ENCODE data around the gene SAMD7.

Gene SAMD7, protein sequence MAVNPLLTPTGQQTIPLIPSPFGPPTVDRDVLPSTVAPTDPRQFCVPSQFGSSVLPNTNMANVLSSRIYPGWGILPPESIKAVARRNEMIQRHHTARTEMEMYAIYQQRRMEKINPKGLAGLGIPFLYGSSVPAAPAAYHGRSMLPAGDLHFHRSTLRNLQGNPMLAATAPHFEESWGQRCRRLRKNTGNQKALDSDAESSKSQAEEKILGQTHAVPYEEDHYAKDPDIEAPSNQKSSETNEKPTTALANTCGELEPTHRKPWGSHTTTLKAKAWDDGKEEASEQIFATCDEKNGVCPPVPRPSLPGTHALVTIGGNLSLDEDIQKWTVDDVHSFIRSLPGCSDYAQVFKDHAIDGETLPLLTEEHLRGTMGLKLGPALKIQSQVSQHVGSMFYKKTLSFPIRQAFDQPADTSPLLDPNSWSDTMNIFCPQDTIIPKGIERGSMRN

GRCh38 chr3:169911272-169911671, at the start of gene SAMD7:
SAMD7 (plus strand) TSS chr3:169911572; CDS start chr3:169919499, 7,927 bp downstream.
- DNase-seq (ENCODE audit: extremely low read depth in 1 of 2, low read depth in 1 of 2) = no peak

DNA sequence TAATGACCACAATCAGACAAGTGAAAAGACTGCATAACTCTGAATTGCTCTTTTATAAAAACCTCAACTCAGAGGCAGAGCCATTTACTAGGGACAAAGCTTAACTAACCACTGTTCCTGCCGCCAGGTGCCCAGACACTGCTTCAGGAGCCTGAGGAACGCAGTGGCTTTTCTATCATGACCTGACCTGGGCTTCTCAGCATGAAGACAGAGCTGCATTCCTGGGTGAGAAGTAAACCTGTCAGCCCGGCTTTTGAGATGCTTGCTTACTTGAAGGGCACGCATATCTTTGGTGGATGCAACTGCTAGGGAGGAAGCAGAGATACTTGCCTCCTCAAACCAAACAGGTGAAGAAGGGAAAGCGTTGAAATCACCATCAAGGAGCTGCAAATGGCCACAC, 49.5 kb upstream of the SAMD7 start:
- no peak for DNase-seq (ENCODE audit: extremely low read depth in 1 of 2, low read depth in 1 of 2)

DNA sequence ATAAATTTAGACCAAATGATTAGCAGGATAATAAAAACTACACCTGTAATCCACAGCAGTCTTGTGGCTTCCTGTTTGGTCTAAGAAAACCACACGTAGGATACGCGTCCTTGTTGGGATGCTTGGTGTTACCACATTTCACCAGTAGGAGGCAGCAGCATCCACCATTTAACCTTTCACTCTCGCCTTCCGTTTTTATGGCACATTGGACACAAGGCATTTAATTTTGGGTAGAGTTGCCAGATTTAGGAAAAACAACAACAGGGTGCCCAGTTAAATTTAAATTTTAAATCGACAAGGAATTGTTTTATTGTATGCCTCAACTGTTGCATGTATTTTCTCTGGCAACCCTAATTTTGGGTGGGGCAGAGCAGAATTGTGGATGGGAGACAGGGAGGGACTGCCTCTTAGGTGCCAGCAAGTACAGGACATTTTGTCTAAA, 47.9 kb upstream of the SAMD7 start:
- peak; percentile 13 to 22 for DNase-seq (ENCODE audit: extremely low read depth in 1 of 2, low read depth in 1 of 2)

GRCh38 chr3:169864270-169864669, 47.1 kb upstream of the SAMD7 start:
- DNase-seq (ENCODE audit: extremely low read depth in 1 of 2, low read depth in 1 of 2) = no peak

DNA sequence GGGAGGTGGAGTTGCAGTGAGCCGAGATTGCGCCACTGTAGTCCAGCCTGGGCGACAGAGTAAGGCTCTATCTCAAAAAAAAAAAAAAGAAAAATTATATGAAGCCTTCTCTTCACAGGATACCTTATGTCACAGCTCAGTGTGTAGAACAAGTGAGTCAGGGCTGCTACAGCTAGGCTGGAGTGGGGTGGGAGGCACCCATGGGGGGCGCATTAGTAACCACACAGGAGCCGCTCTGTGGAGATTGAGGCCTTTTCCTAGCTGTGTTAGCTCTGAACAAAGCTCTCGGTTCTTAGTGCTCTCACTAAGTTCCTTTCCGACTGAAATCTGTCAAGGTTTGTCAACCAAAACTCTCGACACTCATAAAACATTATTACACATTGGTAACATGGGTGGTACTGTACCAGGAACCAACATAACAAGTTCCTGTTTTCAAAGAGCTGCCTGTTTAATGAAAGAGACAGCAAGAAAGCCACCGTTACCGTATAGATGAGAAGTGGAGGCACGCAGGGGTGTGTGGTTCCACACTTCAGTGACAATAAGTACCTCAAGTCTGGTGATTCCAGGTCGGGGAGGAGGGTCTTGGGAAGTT, 46.1 kb upstream of the SAMD7 start:
- DNase-seq (ENCODE audit: extremely low read depth in 1 of 2, low read depth in 1 of 2) = no peak

- DNase-seq (ENCODE audit: extremely low read depth in 1 of 2, low read depth in 1 of 2) = no peak
These were observed 43.7 kb upstream of the SAMD7 start for GRCh38 chr3:169867584-169868210.

DNA sequence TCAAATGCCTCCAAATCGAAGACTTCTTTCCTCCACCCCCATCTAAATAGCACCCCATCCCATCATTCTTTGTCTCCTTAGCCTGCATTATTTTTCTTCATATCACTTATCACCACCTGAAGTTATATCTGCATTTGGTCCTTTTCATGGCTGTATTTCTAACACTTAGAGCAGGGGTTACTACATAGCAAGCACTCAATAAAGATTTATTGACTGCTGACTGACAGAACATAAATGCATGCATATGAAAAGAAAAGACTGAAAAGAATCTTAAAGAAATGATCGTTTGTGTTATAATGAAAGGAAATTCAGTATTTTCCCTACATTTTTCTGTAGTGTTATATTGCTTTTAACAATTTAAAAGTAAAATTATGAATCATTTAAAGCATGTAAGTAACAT, 43.0 kb upstream of the SAMD7 start:
- no peak for DNase-seq (ENCODE audit: extremely low read depth in 1 of 2, low read depth in 1 of 2)

GRCh38 chr3:169869484-169870220, 41.7 kb upstream of the SAMD7 start, which contains the start of gene LRRC31:
LRRC31 (minus strand) TSS chr3:169869935; CDS start chr3:169869807, 128 bp downstream.
- no peak for DNase-seq (ENCODE audit: extremely low read depth in 1 of 2, low read depth in 1 of 2)

DNA sequence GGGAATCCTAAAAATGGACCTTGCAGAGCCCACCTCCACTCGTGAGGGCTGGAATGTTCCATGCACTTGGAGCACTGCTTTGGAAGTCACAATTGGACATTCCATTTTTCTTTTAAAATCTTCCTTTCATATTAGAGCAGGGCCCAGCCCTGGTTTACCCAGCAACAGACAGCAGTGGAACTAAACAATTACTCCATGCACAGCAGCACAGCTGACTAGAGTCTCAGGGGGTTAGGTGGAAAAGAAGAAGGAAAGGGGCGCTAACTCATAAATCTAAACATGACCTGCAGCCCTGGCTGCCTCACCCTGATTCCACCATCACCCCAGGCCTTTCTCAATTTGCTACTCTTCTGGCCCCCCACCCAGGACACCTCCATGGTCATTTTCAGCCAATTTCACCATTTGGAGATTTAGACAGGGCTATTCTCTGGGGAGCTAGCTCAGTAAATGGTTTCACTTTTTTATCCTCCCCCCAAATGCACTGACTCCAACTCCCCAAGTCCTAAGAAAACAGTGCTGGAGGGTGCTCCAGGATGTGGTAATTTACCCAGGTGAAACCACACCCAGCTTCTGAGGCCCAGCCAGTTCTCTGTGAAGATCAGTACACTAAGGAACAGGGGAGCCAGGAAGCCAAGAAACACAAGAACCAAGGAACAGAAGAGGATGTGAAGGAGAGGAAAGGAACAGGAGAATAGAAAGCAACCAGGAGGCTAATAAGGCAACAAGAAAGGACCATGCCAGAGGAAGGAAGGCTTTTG, 40.1 kb upstream of the SAMD7 start:
- no peak for DNase-seq (ENCODE audit: extremely low read depth in 1 of 2, low read depth in 1 of 2)

DNA sequence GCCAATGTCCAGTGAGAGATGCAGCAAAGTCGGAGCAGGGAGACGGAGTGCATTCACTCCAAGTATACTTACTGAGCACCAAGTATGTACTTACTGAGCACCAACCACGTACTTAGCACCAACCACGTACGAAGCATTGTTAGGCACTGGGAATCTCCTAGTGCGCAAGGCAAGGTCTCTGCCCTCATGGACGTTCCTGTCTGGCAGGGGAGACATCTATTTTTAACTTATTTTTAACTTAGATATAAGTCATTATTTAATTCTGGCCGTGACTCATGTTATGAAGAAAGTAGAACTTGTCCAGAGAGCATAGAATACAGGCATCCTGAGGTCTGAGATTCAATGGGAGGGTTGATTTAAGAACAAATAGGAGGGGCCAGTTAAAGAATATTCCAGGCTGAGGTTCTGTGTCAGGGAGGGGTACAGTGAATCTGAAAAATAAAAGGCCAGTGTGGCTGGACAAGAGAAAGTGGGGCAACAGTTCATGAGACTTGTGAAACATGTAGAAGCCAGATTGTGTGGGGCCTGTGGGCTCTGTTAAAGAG, 32.3 kb upstream of the SAMD7 start:
- no peak for DNase-seq (ENCODE audit: extremely low read depth in 1 of 2, low read depth in 1 of 2)

DNA sequence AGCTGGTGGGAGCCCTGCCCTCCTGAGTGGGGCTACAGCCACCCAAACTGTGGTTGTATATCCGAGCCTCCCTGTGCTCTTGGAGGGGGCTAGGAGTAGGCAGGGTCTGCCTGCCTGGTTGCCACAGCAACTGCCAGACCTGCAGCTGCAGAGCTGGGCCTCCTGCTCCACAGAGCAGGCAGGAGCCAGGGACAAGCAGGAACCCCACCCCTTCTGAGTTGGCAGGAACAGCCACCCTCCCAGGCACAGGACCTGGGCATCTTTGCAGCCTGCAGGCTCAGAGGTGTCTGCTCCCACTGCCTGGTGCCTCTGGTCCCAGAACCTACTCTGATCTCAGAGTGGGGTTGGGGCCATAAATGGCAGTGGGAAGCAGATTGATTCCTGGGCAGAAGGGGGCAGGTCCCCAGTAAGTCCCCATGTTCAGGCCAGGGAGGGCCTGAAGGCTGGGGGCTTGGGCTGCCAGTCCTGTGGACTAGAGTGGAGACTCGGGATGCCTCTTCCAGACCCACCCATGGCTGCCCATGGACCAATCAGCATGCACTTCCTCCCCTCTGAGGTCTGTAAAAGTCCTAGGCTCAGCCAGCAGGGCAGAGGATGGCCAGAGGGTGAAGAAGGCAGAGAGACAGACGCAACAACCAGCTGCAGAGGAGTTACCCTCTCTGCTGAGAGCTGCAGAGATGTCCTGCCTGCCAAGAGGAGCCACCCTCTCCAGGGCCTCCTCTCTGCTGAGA, 31.4 kb upstream of the SAMD7 start:
- no peak for DNase-seq (ENCODE audit: extremely low read depth in 1 of 2, low read depth in 1 of 2)

DNA sequence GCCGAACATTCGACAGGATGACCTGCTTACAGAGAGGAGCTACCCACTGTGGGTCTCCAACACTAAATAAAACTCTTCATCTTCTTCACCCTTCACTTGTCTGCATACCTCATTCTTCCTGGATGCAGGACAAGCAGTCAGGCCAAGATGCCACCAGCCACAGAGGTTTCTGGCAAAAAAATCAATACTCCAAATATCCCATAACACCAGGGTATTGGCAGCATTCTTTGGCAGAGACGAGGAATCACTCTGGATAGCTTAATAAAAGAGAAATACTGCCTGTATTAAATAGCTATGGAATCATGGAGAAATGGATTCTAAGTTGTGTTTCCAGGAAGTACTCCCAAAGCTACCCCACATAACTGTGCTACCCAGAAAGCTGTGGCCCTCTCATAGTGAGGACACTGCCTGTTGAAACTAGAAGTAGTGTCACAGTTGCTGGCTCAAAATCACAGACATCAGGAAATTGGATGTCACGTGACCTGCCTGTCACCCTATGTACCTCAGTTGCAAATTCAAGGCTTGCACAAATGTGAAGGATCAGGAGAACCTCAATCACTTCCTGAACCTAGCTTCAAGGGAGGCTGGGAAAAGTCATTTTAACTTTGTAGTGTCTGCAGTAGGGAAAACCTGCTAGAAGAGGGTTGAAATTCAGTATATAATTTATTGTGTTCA, 30.7 kb upstream of the SAMD7 start:
- DNase-seq (ENCODE audit: extremely low read depth in 1 of 2, low read depth in 1 of 2) = no peak

DNA sequence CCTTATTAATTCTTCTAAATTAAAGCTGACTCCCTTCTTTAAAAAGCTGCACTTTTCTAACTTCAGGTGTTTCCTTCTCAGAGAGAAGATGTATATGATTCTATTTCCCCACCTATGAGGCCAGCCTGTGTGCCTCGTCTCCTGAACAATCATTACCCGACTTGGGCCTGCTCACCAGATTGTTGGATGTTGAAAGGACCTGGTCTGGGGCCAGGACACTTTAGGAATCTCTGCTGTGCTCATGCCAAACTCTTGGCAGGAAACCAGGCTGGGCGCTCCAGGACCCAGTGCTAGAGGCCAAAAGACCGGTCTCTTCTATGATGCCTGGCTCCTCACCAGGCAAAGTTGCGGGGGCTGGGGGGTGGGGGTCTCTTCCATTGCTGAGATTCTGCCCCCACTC, 24.7 kb upstream of the SAMD7 start:
- no peak for DNase-seq (ENCODE audit: extremely low read depth in 1 of 2, low read depth in 1 of 2)

DNA sequence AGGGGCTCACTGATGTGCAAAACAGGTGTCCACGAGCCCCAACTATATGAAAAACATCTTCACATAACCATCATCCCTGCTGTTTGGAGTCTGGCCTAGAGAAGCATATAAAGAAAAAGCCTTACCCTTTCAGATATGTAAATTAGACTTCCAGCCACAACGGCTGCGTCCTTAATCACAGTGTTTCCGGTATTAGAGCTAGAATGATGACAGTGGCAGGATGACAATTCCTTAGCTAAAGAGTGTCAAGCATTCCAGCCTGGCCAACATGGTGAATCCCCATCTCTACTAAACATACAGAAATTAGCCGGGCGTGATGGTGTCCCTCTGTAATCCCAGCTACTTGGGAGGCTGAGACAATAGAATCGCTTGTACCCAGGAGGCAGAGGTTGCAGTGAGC, 19.5 kb upstream of the SAMD7 start:
- no peak for DNase-seq (ENCODE audit: extremely low read depth in 1 of 2, low read depth in 1 of 2)

DNA sequence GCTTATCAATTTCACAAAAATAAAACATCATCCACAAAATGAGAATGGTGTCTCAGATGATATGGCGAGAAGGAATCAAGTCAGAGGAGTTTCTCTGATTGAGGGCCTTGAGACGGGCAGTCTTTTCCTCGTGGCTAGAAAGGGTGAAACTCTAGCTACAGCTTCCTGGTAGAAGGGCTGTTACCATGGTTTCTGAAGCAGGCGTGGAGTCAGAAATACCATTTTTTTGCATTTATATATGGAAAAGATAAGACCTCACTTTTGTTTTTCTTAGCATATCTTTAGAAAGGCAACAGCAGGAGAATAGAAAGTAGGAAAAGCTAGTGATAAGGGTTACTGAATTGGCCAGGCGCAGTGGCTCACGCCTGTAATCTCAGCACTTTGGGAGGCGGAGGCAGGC, 17.3 kb upstream of the SAMD7 start:
- no peak for DNase-seq (ENCODE audit: extremely low read depth in 1 of 2, low read depth in 1 of 2)

- DNase-seq (ENCODE audit: extremely low read depth in 1 of 2, low read depth in 1 of 2) = no peak
These were observed 16.3 kb upstream of the SAMD7 start for GRCh38 chr3:169895072-169895471.

- no peak for DNase-seq (ENCODE audit: extremely low read depth in 1 of 2, low read depth in 1 of 2)
These were observed 14.1 kb upstream of the SAMD7 start for GRCh38 chr3:169897284-169897683.

- no peak for DNase-seq (ENCODE audit: extremely low read depth in 1 of 2, low read depth in 1 of 2)
These were observed 9.9 kb upstream of the SAMD7 start for GRCh38 chr3:169901453-169901852.

DNA sequence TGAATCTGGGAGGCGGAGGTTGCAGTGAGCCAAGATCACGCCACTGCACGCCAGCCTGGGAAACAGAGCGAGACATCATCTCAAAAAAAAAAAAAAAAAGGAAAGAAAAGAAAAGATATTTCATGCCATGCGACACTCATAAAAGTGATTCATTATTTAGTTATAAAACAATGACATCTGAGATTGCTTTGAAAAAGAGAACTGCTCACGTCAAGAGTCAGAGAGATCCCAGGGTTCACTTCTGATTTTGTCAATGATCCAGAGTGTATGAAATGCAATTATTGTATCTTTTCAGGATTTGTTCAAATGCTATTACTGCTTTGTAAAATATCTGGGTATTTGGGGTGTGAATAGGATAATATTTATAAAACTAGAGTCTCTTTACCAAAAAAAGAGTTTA, 6.0 kb upstream of the SAMD7 start:
- no peak for DNase-seq (ENCODE audit: extremely low read depth in 1 of 2, low read depth in 1 of 2)

Data from activated CD8-positive, alpha-beta memory T cell treated with anti-CD3 and anti-CD28 coated beads for 1 hour (primary cell).